Liver (tissue), 9 donors: ENCODE data around the gene LOXHD1. TPM values are rescaled to one million over a fixed set of nuclear protein-coding genes. Genes with fewer than 3 reads are reported as not detected.

Experiments
- DNase-seq: peaks from one replicate; pipeline ENCODE4 v3.0.0-alpha.2; 2017; ENCODE audit warnings: low spot score
- H3K27ac ChIP-seq, 2 donors: one replicate each; pipeline ENCODE4 v1.7.0; 2013; ENCODE audit warnings: inconsistent platforms in 2 of 2, low read length in 2 of 2, control low read depth in 1 of 2, low read depth in 1 of 2, mild to moderate bottlenecking in 1 of 2
- H3K27me3 ChIP-seq, 4 donors: one replicate each; pipeline versions ENCODE4 v1.6.1 to v1.7.0; 2013; ENCODE audit warnings: low read length in 3 of 4, inconsistent platforms in 1 of 4, mild to moderate bottlenecking in 1 of 4, moderate library complexity in 1 of 4; ENCODE audit not compliant: control insufficient read depth in 4 of 4, insufficient read depth in 4 of 4
- H3K36me3 ChIP-seq, 4 donors: one replicate each; pipeline versions ENCODE4 v1.6.1 to v1.7.0; 2013; ENCODE audit warnings: low read length in 3 of 4, mild to moderate bottlenecking in 3 of 4, low read depth in 1 of 4, moderate library complexity in 1 of 4; ENCODE audit not compliant: control insufficient read depth in 4 of 4, insufficient read depth in 3 of 4
- H3K4me1 ChIP-seq, 4 donors: one replicate each; pipeline versions ENCODE4 v1.6.1 to v1.7.0; 2013; ENCODE audit warnings: low read length in 3 of 4, mild to moderate bottlenecking in 3 of 4, moderate library complexity in 1 of 4; ENCODE audit not compliant: control insufficient read depth in 4 of 4, insufficient read depth in 4 of 4
- H3K4me3 ChIP-seq, 3 donors: one replicate each; pipeline versions ENCODE4 v1.6.1 to v1.7.0; 2013; ENCODE audit warnings: low read length in 3 of 3, control low read depth in 1 of 3, low read depth in 1 of 3, mild to moderate bottlenecking in 1 of 3
- H3K9ac ChIP-seq, 2 donors: one replicate each; pipeline ENCODE4 v1.7.0; 2013; ENCODE audit warnings: low read length in 2 of 2, mild to moderate bottlenecking in 2 of 2, moderate library complexity in 2 of 2, control low read depth in 1 of 2, low read depth in 1 of 2
- H3K9me3 ChIP-seq, 4 donors: one replicate each; pipeline versions ENCODE4 v1.6.1 to v1.7.0; 2013; ENCODE audit warnings: low read length in 3 of 4; ENCODE audit not compliant: control insufficient read depth in 4 of 4
- EGR1 ChIP-seq, 2 donors: IDR thresholded peaks; 2 replicates each; pipeline ENCODE4 v1.6.1; 2016 to 2018; ENCODE audit warnings: antibody characterized with exemption in 2 of 2, low read depth in 2 of 2
- FOXA1 ChIP-seq: IDR thresholded peaks from 2 replicates; pipeline ENCODE4 v1.6.1; 2016; ENCODE audit warnings: antibody characterized with exemption
- FOXA2 ChIP-seq: IDR thresholded peaks from 2 replicates; pipeline ENCODE4 v1.6.1; 2016; ENCODE audit warnings: antibody characterized with exemption
- GABPA ChIP-seq, 2 donors: IDR thresholded peaks in 1 of 2; conservative IDR thresholded peaks in 1 of 2; 2 replicates each; pipeline ENCODE4 v1.6.1; 2016; ENCODE audit warnings: antibody characterized with exemption in 2 of 2, mild to moderate bottlenecking in 1 of 2, moderate library complexity in 1 of 2
- HNF4A ChIP-seq, 2 donors: conservative IDR thresholded peaks; 2 replicates each; pipeline ENCODE4 v1.6.1; 2016; ENCODE audit warnings: antibody characterized with exemption in 2 of 2, mild to moderate bottlenecking in 2 of 2
- JUND ChIP-seq, 2 donors: IDR thresholded peaks; 2 replicates each; pipeline ENCODE4 v1.6.1; 2016; ENCODE audit warnings: antibody characterized with exemption in 2 of 2
- MAX ChIP-seq: IDR thresholded peaks from 2 replicates; pipeline ENCODE4 v1.6.1; 2016; ENCODE audit warnings: antibody characterized with exemption
- NR2F2 ChIP-seq: IDR thresholded peaks from 2 replicates; pipeline ENCODE4 v1.6.1; 2016; ENCODE audit warnings: antibody characterized with exemption
- RAD21 ChIP-seq, 2 donors: IDR thresholded peaks; 2 replicates each; pipeline ENCODE4 v1.6.1; 2016; ENCODE audit warnings: antibody characterized with exemption in 2 of 2, mild to moderate bottlenecking in 2 of 2
- REST ChIP-seq: IDR thresholded peaks from 2 replicates; pipeline ENCODE4 v1.6.1; 2016; ENCODE audit warnings: antibody characterized with exemption, mild to moderate bottlenecking
- RXRA ChIP-seq, 2 donors: IDR thresholded peaks; 2 replicates each; pipeline ENCODE4 v1.6.1; 2017 to 2018; ENCODE audit warnings: antibody characterized with exemption in 2 of 2, mild to moderate bottlenecking in 1 of 2
- SP1 ChIP-seq: IDR thresholded peaks from 2 replicates; pipeline ENCODE4 v1.6.1; 2018; ENCODE audit warnings: antibody characterized with exemption, mild to moderate bottlenecking
- TAF1 ChIP-seq: conservative IDR thresholded peaks from 2 replicates; pipeline ENCODE4 v1.6.1; 2016; ENCODE audit warnings: antibody characterized with exemption, mild to moderate bottlenecking
- ZBTB33 ChIP-seq: IDR thresholded peaks from 2 replicates; pipeline ENCODE4 v1.6.1; 2016; ENCODE audit warnings: antibody characterized with exemption
- WGBS: extraction: QIAGEN DNeasy Blood & Tissue Kit; methylation state at CpG from one replicate; pipeline ENCODE4 v1.1.7; 2013; 5-methylcytosine and 5-hydroxymethylcytosine counted together
- polyA plus RNA-seq, 2 donors: library from polyadenylated mRNA; stranded (reverse) in 1 of 2; unstranded in 1 of 2; fragments of 200-250 nt in 1 of 2; fragments of >200 nt in 1 of 2; fragmentation: Nextera tagmentation in 1 of 2; extraction: Ambion mirVana in 1 of 2; gene quantifications; one replicate each; pipeline versions ENCODE4 v1.2.1 to v1.2.3, GENCODE V29; 2013 to 2015
- total RNA-seq, 2 donors: library from RNA; depleted of rRNA; stranded (reverse); fragments of >200 nt; gene quantifications; one replicate each; pipeline ENCODE4 v1.2.3, GENCODE V29; 2014
- TF ChIP-seq, protein P1 (sequence below): IDR thresholded peaks from 2 replicates; pipeline ENCODE4 v1.6.1; 2016; ENCODE audit warnings: antibody characterized with exemption
- TF ChIP-seq, protein P2 (sequence below): fragments of 150-350 bp; IDR thresholded peaks from 2 replicates; pipeline ENCODE4 v1.5.1; 2017; ENCODE audit warnings: improper control_type of control experiment, low read depth, low read length; ENCODE audit not compliant: missing input control
- donor health status: healthy.
- donor health status: healthy.
- donor health status: healthy.
- donor health status: healthy.
- donor health status: healthy.

The LOXHD1 gene
- total and polyA plus RNA-seq, 4 donors = 0.09 to 0.25 TPM; not detected in 2

GRCh38 chr18:46672062-46672970 is 15.3 kb upstream of the LOXHD1 start (continued):
- TF ChIP-seq JUND (IDR thresholded peaks at IDR 0.05) (no peak), EGR1 (IDR thresholded peaks at IDR 0.05; ENCODE audit: low read depth in 2 of 2) (no peak)
- TF ChIP-seq, protein P1, sequence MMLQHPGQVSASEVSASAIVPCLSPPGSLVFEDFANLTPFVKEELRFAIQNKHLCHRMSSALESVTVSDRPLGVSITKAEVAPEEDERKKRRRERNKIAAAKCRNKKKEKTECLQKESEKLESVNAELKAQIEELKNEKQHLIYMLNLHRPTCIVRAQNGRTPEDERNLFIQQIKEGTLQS = no peak

DNA sequence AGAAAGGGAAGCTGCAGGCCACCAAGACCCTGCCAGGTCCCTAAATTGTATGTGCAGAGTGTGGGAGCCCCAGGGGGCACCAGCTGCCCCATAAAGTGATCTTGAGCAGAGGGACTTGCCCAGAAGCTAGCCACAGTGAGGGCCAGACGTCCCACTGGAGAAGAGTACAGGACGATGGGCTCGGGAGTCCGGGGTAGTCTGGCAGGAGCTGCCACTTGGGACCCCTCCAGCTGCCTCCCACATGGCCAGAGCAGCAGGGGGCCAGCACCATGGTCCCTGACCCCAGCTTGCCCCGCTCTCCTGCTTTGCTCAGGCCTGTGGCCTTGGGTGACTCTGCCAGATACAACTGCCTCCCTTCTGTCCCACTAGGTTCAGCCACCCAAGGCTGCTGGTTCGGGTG is 11.7 kb upstream of the LOXHD1 start:
- Histone ChIP-seq H3K27ac (no peak overlapping the region), H3K36me3 (no peaks in the 10 kb centered on the region), H3K9me3 (no peaks in the 10 kb centered on the region), H3K9ac (no peak overlapping the region), H3K27me3 (no peaks in the 10 kb centered on the region), H3K4me3 (no peak overlapping the region), H3K4me1 (no peaks in the 10 kb centered on the region)
- WGBS = 83% methylated on average over 6 of the region's 6 CpGs
- TF ChIP-seq FOXA1 (no peak), GABPA (IDR thresholded peaks at IDR 0.05 in 1 of 2, conservative IDR thresholded peaks at IDR 0.05 in 1 of 2) (no peak), ZBTB33 (no peak), MAX (no peak), EGR1 (IDR thresholded peaks at IDR 0.05; ENCODE audit: low read depth in 2 of 2) (no peak)
- TF ChIP-seq, protein P2, sequence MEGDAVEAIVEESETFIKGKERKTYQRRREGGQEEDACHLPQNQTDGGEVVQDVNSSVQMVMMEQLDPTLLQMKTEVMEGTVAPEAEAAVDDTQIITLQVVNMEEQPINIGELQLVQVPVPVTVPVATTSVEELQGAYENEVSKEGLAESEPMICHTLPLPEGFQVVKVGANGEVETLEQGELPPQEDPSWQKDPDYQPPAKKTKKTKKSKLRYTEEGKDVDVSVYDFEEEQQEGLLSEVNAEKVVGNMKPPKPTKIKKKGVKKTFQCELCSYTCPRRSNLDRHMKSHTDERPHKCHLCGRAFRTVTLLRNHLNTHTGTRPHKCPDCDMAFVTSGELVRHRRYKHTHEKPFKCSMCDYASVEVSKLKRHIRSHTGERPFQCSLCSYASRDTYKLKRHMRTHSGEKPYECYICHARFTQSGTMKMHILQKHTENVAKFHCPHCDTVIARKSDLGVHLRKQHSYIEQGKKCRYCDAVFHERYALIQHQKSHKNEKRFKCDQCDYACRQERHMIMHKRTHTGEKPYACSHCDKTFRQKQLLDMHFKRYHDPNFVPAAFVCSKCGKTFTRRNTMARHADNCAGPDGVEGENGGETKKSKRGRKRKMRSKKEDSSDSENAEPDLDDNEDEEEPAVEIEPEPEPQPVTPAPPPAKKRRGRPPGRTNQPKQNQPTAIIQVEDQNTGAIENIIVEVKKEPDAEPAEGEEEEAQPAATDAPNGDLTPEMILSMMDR = no peak
- no peak for DNase-seq

DNA sequence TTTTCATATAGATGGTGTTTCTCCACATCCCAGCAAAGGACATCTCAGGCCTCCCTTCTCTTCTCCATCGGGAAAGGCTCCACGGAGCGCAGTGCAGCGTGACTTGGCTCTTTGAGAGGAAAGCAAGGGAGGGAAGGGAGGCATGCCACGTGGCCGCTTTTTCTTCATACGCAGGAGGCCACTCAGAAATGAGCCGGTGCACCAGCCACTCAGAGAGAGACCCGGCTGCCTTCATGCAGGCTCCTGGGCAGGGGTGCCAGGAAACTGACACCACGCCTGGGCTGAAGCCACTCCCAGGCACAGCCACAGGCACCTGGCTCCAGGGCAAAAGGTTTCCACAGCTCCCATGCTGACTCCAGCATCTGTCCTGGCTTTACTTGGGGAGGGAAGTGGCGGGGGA is 11.1 kb upstream of the LOXHD1 start:
- no peak for DNase-seq
- H3K27me3 ChIP-seq = no peaks in the 10 kb centered on the region
- no peaks in the 10 kb centered on the region for H3K9me3 ChIP-seq
- WGBS = 80% methylated on average over 11 of the region's 11 CpGs
- no peaks in the 10 kb centered on the region for H3K36me3 ChIP-seq
- H3K27ac ChIP-seq = no peak overlapping the region
- H3K4me1 ChIP-seq = no peaks in the 10 kb centered on the region
- no peak overlapping the region for H3K9ac ChIP-seq
- H3K4me3 ChIP-seq = no peak overlapping the region
- TF ChIP-seq GABPA (IDR thresholded peaks at IDR 0.05 in 1 of 2, conservative IDR thresholded peaks at IDR 0.05 in 1 of 2) = no peak
- TF ChIP-seq, protein P1 = no peak
- TF ChIP-seq MAX = no peak
- TF ChIP-seq FOXA1 = no peak
- TF ChIP-seq REST = no peak
- no peak for TF ChIP-seq ZBTB33
- TF ChIP-seq RXRA (IDR thresholded peaks at IDR 0.05) = no peak
- no peak for TF ChIP-seq RAD21 (IDR thresholded peaks at IDR 0.05)
- TF ChIP-seq JUND (IDR thresholded peaks at IDR 0.05) = no peak
- TF ChIP-seq NR2F2 = no peak
- TF ChIP-seq FOXA2 = no peak
- TF ChIP-seq TAF1 = no peak
- no peak for TF ChIP-seq HNF4A (conservative IDR thresholded peaks at IDR 0.05)
- no peak for TF ChIP-seq EGR1 (IDR thresholded peaks at IDR 0.05; ENCODE audit: low read depth in 2 of 2)
- no peak for TF ChIP-seq SP1
